GM12872 (cell line): Measurements from ENCODE around the gene RGS2.

ENCODE experiments used
- CTCF ChIP-seq: IDR thresholded peaks from 3 replicates; pipeline ENCODE4 v1.5.1; 2011; ENCODE audit warnings: low read depth, mild to moderate bottlenecking, low read length, moderate library complexity; ENCODE audit not compliant: insufficient read depth

Gene RGS2, protein sequence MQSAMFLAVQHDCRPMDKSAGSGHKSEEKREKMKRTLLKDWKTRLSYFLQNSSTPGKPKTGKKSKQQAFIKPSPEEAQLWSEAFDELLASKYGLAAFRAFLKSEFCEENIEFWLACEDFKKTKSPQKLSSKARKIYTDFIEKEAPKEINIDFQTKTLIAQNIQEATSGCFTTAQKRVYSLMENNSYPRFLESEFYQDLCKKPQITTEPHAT

DNA sequence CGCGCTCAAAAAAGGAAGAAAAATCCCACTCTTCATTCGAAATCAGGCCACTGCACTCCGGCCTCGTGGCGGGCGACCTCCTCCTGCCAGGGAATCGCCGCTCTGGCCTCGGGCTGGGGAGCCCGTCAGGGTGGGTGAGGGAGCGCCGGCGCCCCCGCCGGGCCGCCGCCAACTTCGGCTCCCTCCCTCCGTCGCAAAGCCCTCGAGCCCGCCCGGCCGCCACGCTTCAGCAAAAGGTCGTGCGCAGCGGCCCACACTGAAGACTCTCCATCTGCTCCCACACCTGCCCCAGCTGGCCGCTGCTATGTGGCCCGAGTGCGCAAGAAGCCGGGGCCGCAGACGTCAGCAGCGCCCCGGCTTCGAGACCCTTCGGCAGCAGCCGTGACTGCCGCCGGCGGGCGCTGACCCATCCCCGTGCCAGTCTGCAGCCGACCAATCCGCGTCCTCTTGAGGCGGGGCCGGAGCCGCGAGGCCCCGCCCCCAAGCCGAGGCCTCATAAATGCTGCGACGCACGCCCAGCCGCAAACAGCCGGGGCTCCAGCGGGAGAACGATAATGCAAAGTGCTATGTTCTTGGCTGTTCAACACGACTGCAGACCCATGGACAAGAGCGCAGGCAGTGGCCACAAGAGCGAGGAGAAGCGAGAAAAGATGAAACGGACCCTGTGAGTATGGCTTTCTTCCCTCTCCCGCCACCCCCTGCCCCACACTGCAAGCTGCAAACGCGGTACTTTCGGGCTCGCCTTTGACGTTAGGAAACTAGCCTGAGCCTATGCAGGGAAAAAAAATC lies at the start of gene RGS2:
Gene RGS2, plus strand, starts transcription at position 522 of the 789 bp plus-strand sequence. Its CDS starts 33 bp downstream, at position 555.
- TF ChIP-seq CTCF, result peak; percentile 26; the same call in 2 of the 3 replicates

GRCh38 chr1:192759104-192759503 lies 49.7 kb upstream of the RGS2 start:
- no peak for TF ChIP-seq CTCF

- TF ChIP-seq CTCF, result no peak
Measured at GRCh38 chr1:192762265-192762664, 46.6 kb upstream of the RGS2 start.

DNA sequence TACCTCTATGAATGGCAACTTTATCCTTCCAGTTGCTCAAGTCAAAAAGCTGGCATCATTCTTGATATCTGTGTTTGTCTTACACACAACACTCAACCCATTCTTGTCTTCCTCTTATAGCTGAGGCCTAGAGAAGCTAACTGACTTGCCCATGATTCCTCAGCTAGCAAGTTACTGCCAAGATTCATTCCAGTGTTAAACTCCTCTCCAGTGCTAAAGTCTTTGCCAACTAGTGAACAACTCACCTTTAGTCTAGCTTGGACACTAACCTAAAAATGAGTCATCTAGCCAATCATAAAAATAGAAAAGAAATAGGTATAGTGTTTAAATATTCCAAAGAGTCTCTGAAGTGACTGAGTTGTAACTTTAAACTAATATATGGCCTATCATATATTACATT lies 45.6 kb upstream of the RGS2 start:
- no peak for TF ChIP-seq CTCF

DNA sequence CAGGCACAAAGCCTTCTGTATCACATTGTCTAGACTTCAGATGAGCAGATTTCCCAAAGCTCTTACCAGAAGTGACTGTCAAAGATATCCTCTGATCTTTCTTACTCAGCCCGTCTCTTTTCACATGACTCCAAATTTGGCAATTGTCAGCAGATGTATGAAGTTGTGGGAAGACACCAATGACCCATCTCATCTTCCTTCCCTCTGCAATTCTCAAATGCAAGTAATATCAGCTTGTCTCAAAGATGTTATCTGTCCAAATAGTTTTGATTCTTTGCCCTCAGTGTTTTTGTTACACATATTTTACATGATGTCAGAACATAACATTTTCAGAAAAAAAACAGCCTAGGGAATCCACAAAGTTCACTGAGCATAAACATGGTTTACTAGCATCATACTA lies 45.1 kb upstream of the RGS2 start:
- TF ChIP-seq CTCF, result no peak

- TF ChIP-seq CTCF, result no peak
Measured at GRCh38 chr1:192764675-192765074, 44.2 kb upstream of the RGS2 start.

DNA sequence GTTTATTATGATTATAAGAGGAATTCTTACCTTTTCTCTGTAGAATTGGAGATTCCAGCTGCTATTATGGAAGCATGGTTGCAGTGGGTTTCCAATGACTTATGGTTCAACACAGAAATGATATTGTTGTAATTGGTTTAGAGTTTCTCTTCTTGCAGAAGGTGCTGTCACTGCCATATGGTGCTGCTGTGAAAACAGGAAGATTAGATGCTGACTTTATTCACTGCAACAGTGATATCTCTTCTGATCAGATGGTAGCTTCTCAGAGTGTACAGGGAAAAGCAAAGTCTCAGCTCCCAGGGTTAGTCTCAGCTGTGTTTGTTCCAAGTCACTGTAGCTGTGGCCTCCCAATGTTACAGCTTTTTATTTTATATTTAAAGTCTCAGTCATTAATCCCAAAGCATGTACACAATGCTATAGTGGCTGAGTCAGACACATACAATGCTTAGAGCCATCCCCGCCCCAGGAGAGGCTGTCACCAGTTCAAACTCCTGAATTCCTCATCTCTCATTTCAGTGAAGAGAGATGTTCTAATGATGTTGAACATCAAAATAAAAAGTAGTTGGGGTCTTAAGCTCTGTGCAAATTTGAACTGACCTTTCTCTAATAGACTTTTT lies 42.7 kb upstream of the RGS2 start:
- no peak for TF ChIP-seq CTCF
